ENCODE measurements around the gene ADH5. TPM values are rescaled to one million over a fixed set of nuclear protein-coding genes. Genes with fewer than 3 reads are reported as not detected.

ADH5 gene
- total and polyA plus RNA-seq, 2 of the 8 experiments (the other 6 are each of a cell fraction or from before 2014, with no cell fraction given) = 223 to 327 TPM

DNA sequence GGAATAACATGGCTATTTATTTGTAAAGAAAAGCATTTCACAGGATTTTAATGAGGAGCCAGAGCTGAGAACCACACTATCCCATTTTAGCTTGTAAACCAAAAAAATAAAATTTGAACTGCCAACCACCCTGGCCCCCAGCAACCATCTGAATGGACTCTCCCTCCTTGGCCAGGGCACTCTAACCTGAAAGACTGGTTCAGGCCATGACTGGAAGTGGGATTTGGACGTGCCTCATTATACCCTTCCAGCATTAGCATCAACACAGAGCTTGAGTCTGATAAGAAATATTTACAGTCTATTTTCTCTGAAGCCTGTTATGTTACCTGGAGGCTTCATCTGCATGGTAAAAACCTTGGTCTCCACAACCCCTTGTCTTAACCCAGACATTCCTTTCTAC is 63.1 kb downstream of the ADH5 start (continued):
- no peak for TF ChIP-seq EGR1 (IDR thresholded peaks at IDR 0.05; ENCODE audit: borderline replicate concordance, low read depth, low read length)
- no peak for TF ChIP-seq SP1 (IDR thresholded peaks at IDR 0.05; ENCODE audit: low read depth, low read length)
- TF ChIP-seq CTBP2 (IDR thresholded peaks at IDR 0.05; ENCODE audit: borderline replicate concordance, insufficient read depth, insufficient read length, low read length) = no peak
- TF ChIP-seq JUND (IDR thresholded peaks at IDR 0.05; ENCODE audit: low read length) = no peak
- TF ChIP-seq FOSL1 (IDR thresholded peaks at IDR 0.05; ENCODE audit: insufficient read depth, low read depth, low read length) = no peak
